HG03565 (cell line): ENCODE measurements around the gene FAM124A.
A peak's percentile ranks its signal among the peaks of the same experiment; 100 is the strongest.

Experiments
- ATAC-seq: cut with Tn5 transposase; IDR thresholded peaks from one replicate; pipeline ENCODE4 v1.9.1; 2021; ENCODE audit warnings: mild to moderate bottlenecking, moderate library complexity; ENCODE audit not compliant: unreplicated experiment

The FAM124A gene

DNA sequence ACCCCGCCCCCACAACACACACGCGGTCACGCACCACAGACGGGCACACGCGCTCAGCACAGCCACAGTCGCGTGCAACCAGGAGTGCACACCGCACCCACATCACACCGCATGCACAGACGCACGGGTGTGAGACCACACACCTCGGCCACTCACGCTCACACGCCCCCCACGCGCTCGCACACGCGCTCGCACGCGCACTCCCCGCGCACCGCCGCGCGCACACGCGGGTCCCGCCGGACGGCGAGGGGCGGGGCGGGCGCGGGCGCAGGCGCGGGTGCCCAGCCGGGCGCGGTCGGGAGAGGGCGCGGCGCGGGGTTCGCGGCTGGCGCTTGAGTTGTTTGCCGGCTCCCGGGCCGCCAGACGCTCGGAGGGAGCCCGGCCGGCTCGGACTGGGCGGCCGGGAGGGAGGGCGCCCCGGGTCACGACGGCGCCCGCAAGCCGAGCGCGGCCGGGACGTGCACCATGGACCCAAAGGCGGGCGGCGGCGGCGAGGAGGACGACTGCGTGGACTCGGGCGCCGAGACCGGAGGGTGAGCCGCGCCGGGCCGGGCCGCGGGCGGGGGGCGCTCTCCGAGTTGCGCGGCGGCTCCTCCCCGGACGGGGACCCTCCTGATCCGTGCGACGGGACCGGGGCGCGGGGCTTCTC is at the start of gene FAM124A:
TSS of gene FAM124A (plus strand) at position 362 of the 649 bp plus-strand sequence. CDS start at position 466, 104 bp downstream.
- ATAC-seq: peak; percentile 46

GRCh38 chr13:51175021-51175420 is 47.2 kb upstream of the FAM124A start:
- ATAC-seq: no peak

DNA sequence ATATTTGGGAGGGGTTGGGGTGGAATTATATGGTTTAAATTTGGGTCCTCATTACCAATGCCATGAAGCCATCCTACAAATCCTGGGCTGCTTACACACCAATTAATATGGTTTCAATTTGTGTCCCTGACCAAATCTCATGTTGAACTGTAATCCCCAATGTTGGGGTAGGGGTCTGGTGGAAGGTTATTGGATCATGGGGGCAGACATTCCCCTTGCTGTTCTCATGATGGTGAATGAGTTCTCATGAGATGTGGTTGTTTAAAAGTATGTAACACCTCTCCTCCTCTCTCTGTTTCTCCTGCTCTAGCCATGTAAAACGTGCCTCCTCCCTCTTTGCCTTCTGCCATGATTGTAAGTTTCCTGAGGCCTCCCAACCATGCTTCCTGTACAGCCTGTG is 46.6 kb upstream of the FAM124A start:
- no peak for ATAC-seq

GRCh38 chr13:51177188-51177587 is 45.0 kb upstream of the FAM124A start:
- no peak for ATAC-seq

- no peak for ATAC-seq
Observed at GRCh38 chr13:51178456-51179074, 43.6 kb upstream of the FAM124A start.

GRCh38 chr13:51179432-51179971 is 42.7 kb upstream of the FAM124A start:
- no peak for ATAC-seq

DNA sequence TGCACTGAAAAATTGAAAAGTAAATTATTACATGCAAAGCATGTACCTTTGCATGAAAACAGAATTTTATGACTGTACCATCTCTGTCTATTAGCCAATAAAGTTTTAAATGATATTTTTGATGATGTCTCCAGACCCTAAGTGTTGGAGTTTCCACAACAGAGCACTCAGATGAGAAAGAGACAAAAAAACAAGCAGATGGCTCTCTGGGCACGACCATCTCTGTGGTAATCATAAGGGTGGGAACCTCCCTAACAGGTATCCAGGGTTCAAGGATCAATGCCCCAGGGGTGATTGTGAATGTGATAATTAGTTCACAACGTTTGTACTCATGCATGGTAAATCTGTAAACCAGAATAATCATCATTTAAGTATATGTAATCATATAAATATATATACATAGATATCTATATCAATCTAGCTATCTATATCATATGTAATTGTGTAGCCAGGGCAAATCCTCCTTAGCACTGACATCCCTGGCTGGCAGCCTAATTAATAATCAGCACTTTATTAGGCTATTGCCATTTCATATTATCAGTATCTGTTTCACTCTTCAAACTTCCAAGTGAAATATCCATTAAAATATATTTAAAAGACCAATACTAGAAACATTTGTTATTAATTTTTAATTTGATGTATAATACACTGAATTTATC is 41.2 kb upstream of the FAM124A start:
- ATAC-seq: no peak

DNA sequence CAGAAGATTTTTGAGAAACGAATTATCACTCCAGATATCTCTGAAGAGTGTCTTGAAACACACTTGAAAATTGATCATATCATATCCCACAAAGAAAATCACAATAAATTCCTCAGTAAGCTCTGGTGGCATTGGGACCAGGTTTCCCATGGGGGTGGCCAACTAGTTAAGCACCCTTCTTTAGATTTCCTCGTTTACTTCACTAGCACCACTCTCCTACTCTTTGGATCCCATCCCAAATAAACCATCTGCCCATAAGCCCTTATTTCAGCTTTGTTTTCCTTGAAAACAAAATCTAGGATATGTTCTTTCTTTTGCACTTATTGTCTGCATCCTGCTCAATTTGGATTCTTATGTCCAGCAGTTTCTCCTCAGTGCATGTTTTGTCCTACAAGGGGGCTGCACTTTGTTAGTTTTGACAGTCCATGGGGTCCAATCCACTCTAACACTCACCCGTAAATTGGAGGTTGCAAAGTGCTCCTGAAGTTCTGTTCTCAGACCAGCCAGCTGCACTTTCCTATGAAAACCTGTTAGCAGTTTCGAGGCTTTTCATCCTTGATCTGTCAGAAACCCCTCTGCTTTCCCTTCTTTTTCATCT is 40.3 kb upstream of the FAM124A start:
- ATAC-seq: no peak

- ATAC-seq: no peak
Observed at GRCh38 chr13:51191743-51192142, 30.5 kb upstream of the FAM124A start.

DNA sequence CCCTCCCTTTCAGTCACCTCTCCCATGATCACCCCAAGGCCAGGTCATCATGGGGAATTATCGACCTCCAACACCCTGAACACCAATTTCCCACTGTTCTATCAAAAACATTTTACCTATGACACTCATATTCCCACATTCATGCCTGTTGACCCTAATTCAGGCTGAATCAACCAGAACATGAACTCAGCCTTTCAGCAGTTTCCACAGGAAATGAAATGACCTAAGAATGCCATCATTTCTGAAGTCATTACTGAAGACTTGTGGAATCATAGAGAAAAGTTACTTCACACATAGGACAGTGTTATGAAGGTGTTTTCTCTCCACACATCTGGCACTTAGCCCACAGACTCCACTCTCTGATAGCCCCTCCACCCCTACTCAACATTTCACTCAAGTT is 29.9 kb upstream of the FAM124A start:
- no peak for ATAC-seq

DNA sequence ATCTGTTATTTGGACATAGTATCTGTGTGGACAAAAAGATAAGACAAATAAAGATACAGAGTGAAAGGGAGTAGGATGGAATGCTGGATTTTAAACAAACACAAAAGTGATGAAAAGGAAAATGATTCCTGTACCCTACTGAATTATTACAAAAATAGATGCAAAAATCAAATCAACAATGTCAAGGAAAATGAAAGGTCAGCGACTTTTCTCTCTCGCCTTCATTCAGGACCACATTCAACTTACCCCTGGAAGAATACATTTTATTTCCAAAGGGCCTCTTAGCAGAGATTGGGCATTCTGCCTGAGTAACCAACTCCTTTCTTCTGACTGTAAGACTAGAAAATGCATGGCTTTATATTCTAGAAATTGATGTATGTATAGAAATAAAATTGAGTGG is 28.8 kb upstream of the FAM124A start:
- no peak for ATAC-seq

DNA sequence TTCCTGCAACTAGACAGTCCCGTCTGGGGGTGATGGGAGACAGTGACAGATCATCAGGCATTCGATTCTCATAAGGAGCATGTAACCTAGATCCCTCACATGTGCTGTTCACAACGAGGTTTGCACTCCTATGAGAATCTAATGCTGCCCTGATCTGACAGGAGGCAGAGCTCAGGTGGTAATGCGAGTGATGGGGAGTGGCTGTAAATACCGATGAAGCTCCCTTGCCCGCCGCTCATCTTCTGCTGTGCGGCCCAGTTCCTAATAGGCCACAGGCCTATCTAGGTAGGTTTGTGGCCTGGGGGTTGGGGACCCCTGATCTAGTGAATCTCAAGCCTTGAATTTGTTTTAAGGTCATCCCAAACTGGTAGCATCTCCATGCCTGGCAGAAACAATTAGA is 27.3 kb upstream of the FAM124A start:
- ATAC-seq: no peak

DNA sequence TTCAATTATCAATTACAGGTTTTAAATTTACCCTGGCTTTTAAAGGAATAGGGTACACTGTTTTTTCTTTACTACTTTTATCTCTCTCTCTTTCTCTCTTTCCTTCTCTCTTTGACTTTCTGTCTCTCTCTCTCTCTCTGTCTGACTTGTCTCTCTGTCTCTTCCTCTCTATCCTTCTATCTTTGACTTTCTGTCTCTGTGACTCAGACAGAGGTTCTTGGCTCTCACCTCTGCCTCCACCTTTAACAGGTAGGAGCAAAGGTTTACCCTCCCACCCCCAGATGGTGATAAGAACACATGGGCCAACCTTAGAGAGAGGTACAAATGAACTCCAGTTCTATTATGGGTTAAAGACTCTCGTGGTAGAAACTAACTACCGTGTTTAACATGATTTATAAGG is 20.3 kb upstream of the FAM124A start:
- ATAC-seq: no peak

GRCh38 chr13:51202477-51203046 is 19.6 kb upstream of the FAM124A start:
- no peak for ATAC-seq

DNA sequence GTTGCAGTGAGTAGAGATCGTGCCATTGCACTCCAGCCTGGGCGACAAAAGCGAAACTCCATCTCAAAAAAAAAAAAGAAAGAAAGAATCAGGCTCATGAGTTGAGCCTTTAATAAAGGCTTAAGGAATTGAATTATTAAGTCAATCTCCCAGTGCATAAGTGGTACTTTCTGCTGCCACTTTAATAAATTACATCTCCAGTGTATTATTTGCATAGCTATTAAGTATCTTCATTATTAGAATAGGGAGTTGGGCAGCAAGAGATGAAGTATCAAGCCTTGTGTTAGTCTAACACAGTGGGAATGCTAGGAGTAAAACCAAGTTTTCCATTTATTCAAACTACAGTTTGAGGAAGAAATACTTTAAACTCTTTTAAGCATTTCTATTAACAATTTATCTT is 15.6 kb upstream of the FAM124A start:
- no peak for ATAC-seq

GRCh38 chr13:51207881-51208280 is 14.3 kb upstream of the FAM124A start:
- no peak for ATAC-seq

GRCh38 chr13:51208716-51209115 is 13.5 kb upstream of the FAM124A start:
- ATAC-seq: no peak

- ATAC-seq: no peak
Observed at GRCh38 chr13:51211910-51212309, 10.3 kb upstream of the FAM124A start.

- ATAC-seq: no peak
Observed at GRCh38 chr13:51212758-51213157, 9.4 kb upstream of the FAM124A start.

- no peak for ATAC-seq
Observed at GRCh38 chr13:51213173-51213728, 8.9 kb upstream of the FAM124A start.

DNA sequence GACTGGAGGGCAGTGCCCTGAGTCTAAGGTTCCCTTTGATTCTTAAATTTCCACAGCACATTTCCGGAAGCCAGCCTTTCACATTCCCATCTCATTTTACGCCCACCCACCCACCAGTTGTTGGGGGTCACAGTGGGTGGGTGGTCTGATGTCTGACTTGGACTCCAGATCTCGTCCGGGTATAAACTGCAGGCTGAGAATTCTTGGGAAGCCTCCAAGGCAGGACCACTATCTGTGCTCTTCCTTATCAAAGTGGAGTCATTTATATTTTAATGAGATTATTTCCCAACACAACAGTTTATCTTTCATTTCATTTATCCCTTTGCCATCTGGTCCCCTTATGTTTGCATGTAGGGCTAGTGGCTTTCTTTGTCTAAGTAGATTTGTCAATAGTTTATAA is 3.6 kb upstream of the FAM124A start:
- no peak for ATAC-seq
